BE2C (cell line): ENCODE data around the gene DDX10.
A peak's percentile ranks its signal among the peaks of the same experiment; 100 is the strongest.

Source experiments
- DNase-seq: peaks from one replicate; pipeline ENCODE4 v3.0.0-alpha.2; 2020
- H3K27me3 ChIP-seq: fragments of 250-450 bp; sonication (Bioruptor Pico); 2 replicates; pipeline ENCODE4 v1.5.1; 2020; ENCODE audit warnings: mild to moderate bottlenecking
- H3K36me3 ChIP-seq: fragments of 250-450 bp; sonication (Bioruptor Pico); 2 replicates; pipeline ENCODE4 v1.5.1; 2020; ENCODE audit warnings: mild to moderate bottlenecking
- H3K4me1 ChIP-seq: fragments of 250-450 bp; sonication (Bioruptor Pico); 2 replicates; pipeline ENCODE4 v1.5.1; 2020
- H3K4me3 ChIP-seq: 2 replicates; pipeline ENCODE4 v1.5.1; 2011; ENCODE audit warnings: low read depth, low read length
- H3K9me3 ChIP-seq: fragments of 250-450 bp; sonication (Bioruptor Pico); 2 replicates; pipeline ENCODE4 v1.5.1; 2020
- TF ChIP-seq, protein P1 (sequence below): IDR thresholded peaks from 2 replicates; pipeline ENCODE4 v1.5.1; 2012; ENCODE audit warnings: mild to moderate bottlenecking, low read depth, low read length

Gene DDX10

DNA sequence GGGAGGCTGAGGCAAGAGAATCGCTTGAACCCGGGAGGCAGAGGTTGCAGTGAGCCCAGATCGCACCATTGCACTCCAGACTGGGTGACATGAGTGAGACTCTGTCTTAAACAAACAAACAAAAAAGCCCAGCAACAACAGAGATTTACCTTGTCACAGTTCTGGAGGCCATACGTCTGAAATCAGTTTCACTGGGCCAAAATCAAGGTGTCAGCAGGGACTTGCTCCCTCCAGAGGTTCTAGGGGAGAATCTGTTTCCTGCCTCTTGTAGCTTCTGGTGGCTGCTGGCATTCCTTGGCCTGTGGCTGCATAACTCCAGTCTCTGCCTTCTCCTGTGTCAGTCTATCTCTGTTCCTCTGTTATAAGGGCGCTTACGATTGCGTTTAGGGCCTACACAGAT lies 1.5 kb downstream of the DDX10 start:
- DNase-seq: no peak
- 0 out of 2 replicates have a peak, but pooled peaks cover 4% of the 10 kb centered on the region for H3K4me1 ChIP-seq
- H3K4me3 ChIP-seq: peak overlapping the region; percentile 83; the same call in 1 of the 2 replicates

DNA sequence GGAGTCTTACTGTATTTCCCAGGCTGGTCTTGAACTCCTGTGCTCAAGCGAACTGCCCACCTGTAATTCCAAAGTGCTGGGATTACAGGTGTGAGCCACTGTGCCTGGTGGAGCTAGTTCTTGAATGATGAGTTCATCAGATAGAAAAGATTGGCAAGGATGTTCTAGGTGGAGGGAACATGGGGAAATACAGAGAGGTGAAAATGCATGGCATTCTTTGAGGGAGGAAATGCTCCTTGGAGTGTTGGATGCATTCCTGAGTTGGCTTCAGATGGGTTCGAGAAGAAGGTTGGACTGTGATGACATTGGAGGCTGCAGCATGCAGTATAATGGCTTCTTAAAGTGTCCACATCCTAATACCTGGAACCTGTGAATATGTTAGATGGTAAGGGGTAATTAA lies 4.4 kb downstream of the DDX10 start:
- TF ChIP-seq, protein P1, sequence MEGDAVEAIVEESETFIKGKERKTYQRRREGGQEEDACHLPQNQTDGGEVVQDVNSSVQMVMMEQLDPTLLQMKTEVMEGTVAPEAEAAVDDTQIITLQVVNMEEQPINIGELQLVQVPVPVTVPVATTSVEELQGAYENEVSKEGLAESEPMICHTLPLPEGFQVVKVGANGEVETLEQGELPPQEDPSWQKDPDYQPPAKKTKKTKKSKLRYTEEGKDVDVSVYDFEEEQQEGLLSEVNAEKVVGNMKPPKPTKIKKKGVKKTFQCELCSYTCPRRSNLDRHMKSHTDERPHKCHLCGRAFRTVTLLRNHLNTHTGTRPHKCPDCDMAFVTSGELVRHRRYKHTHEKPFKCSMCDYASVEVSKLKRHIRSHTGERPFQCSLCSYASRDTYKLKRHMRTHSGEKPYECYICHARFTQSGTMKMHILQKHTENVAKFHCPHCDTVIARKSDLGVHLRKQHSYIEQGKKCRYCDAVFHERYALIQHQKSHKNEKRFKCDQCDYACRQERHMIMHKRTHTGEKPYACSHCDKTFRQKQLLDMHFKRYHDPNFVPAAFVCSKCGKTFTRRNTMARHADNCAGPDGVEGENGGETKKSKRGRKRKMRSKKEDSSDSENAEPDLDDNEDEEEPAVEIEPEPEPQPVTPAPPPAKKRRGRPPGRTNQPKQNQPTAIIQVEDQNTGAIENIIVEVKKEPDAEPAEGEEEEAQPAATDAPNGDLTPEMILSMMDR: no peak
- no peak overlapping the region for H3K4me3 ChIP-seq
- no peaks in the 10 kb centered on the region for H3K27me3 ChIP-seq
- no peak for DNase-seq
- no peaks in the 10 kb centered on the region for H3K9me3 ChIP-seq
- peaks cover 3% of the 10 kb centered on the region for H3K36me3 ChIP-seq
- H3K4me1 ChIP-seq: 0 out of 2 replicates have a peak, but pooled peaks cover 4% of the 10 kb centered on the region

More for the DNA sequence above, 1.5 kb downstream of the DDX10 start:
- Histone ChIP-seq H3K27me3 (no peaks in the 10 kb centered on the region), H3K9me3 (no peaks in the 10 kb centered on the region), H3K36me3 (peaks cover 3% of the 10 kb centered on the region)
- TF ChIP-seq, protein P1: peak; percentile 10; the same call in 1 of the 2 replicates

DNA sequence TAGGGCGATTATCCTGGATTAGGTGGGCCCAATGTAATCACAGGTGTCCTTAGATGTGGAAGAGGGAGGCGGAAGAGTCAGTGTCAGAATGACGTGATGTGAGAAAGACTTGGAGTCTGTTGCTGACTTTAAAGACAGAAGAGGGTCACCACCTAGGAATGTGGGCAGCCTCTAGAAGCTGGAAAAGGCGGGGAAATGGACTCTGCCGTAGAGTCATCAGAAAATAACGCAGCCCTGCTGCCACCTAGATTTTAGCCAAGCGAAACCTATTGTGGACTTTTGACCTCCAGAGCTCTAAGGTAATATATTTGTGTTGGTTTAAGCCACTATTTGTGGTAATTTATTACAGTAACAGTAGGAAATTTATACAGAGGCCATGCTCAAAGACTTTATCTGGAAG lies 4.8 kb downstream of the DDX10 start:
- Histone ChIP-seq H3K4me1 (0 out of 2 replicates have a peak, but pooled peaks cover 4% of the 10 kb centered on the region), H3K36me3 (peaks cover 5% of the 10 kb centered on the region), H3K9me3 (no peaks in the 10 kb centered on the region), H3K27me3 (no peaks in the 10 kb centered on the region), H3K4me3 (no peak overlapping the region)
- TF ChIP-seq, protein P1: no peak
- DNase-seq: no peak

DNA sequence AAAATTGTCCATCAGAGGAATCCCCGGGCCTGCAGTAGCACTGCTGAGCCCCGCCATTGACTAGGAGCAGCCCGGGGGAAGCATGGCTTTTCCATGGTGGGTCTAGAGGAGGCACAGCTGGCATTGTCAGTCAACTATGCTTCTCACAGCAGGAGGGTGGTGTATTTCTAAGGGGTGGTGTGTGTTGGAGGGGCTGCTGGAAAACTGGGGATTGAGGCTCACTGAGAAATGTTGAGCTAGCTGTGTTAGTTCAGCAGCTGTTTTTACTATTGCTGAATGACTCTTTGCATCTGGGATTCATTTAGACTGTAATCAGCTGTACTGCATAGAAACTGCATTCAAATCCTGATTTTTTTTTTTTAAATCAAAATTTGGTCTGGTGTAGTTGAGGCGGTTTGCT lies 5.6 kb downstream of the DDX10 start:
- no peak for DNase-seq
- no peak overlapping the region for H3K4me3 ChIP-seq
- H3K36me3 ChIP-seq: peaks cover 13% of the 10 kb centered on the region
- H3K4me1 ChIP-seq: 0 out of 2 replicates have a peak, but pooled peaks cover 4% of the 10 kb centered on the region
- TF ChIP-seq, protein P1: no peak
- no peaks in the 10 kb centered on the region for H3K9me3 ChIP-seq
- H3K27me3 ChIP-seq: no peaks in the 10 kb centered on the region

DNA sequence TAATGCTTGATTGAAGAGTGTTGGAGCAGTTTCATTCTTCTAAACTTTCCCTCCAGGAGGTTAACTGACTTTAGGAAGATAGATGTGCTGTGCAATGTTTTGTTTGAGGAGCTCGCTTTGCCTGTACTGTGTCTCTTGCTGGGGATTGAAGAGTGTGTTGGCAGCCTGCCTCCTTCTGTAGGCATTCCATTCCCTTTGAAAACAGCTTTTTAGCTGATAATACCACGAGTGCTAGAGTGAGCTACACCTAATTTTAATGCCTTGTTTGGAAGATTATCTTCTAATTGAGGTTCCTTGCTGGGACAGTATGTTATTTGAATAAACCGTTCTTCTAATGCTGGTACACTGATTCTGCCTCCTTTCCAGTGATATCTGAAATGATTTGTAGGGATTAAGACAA lies 7.2 kb downstream of the DDX10 start:
- Histone ChIP-seq H3K9me3 (no peaks in the 10 kb centered on the region), H3K36me3 (peaks cover 25% of the 10 kb centered on the region), H3K4me1 (no peaks in the 10 kb centered on the region), H3K27me3 (no peaks in the 10 kb centered on the region), H3K4me3 (no peak overlapping the region)
- no peak for DNase-seq
- TF ChIP-seq, protein P1: no peak

DNA sequence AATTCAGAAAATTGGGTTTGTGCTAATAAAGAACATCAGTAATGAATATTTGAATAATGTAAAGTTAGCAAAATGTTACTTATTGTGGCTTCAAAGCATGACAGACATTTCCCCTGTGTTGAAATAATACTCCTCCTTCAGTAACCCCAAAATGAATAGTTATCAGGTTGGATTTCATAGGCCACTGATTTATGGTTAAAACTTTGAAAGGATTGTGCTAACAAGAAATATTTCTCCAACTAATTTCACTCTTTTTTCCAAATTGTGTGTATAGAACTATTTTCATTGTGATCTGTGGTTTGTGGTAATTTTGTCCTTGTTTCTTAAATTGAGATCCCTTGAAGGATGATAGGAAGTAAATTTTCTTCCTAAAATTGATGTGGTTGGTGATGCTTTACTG lies 7.9 kb downstream of the DDX10 start:
- TF ChIP-seq, protein P1: no peak
- no peak for DNase-seq

More for the DNA sequence above, 7.9 kb downstream of the DDX10 start:
- H3K27me3 ChIP-seq: no peaks in the 10 kb centered on the region
- H3K4me3 ChIP-seq: no peak overlapping the region
- H3K36me3 ChIP-seq: peaks cover 29% of the 10 kb centered on the region
- no peaks in the 10 kb centered on the region for H3K9me3 ChIP-seq
- no peaks in the 10 kb centered on the region for H3K4me1 ChIP-seq
